Measurements from ENCODE around the gene RNASEL. TPM values are rescaled to one million over a fixed set of nuclear protein-coding genes. Genes with fewer than 3 reads are reported as not detected.

RNASEL gene
- polyA plus RNA-seq, 4 donors: 6.0 to 11.8 (median 10.7) TPM

- peak in 3 of 4 donors; percentile 41 to 69 (median 60) for DNase-seq (ENCODE audit: low read depth in 4 of 4, low spot score in 3 of 4)
Observed at GRCh38 chr1:182601416-182601786, 12.3 kb upstream of the RNASEL start.

DNA sequence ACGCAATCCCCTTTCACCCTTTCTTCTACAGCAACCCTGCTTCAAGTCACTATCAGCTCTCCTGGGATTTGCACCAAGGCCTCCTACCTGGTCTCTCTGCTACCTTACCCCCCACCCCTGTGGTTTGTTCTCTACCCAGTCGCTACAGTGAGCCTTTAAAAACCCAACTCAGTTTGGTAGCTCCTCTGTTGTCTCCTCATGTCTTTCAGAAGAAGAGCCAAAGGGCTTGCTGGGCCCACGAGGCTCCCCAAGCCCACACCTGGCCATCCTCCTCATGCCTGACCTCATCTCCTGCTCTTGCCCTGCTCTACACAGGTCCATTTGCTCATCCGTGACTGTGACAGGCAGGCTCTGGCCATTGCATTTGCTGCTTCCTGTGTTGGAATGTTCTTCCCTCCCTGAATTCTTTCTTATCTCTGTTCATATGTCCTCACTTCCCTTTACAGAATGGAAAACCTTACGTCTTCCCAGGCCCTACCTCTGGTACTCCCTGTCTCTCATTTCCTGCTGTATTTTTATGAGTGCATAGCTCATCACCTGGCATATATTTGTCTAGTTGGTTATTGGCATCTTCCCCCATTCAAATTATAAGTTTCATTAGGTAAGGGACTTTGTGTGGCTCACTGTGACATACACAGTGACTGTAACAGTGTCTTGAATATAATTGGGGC, 11.8 kb upstream of the RNASEL start:
- DNase-seq (ENCODE audit: low read depth in 4 of 4, low spot score in 3 of 4): no peak

DNA sequence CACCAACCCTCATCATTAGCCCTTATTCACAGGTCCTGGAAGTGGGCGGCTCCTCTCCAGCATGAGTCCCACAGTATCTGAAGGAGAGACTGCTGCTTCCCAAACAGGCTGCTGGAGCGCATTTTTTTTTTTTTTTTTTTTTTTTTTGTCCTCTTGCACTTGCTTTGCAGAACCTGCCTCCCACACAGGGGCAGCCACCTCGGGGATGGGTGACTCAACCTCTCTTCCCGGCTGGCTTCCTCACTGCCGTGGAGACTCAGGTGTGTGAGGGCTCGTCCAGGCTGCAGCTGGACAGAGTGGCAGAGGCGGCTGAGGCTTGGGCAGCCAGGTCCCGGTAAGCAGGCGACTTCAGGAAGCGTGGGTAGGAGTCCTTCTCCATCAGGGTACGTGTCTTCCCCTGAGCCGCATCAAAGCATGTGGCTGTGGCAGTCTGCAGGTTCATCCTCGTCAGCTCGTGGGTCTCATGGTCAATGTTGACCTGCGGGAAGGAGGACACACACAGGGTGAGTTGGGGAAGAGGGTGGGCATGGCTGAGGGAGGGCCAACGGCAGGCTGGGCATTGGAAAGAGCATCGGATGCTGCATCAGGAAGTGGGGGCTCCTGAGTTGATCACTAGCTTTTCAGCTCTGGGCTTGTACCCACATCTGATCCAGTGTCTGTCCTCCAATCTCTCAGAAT, 11.1 kb upstream of the RNASEL start:
- no peak for DNase-seq (ENCODE audit: low read depth in 4 of 4, low spot score in 3 of 4)

GRCh38 chr1:182599339-182599738, 10.3 kb upstream of the RNASEL start:
- DNase-seq (ENCODE audit: low read depth in 4 of 4, low spot score in 3 of 4): no peak

GRCh38 chr1:182598296-182598695, 9.2 kb upstream of the RNASEL start:
- no peak for DNase-seq (ENCODE audit: low read depth in 4 of 4, low spot score in 3 of 4)

DNA sequence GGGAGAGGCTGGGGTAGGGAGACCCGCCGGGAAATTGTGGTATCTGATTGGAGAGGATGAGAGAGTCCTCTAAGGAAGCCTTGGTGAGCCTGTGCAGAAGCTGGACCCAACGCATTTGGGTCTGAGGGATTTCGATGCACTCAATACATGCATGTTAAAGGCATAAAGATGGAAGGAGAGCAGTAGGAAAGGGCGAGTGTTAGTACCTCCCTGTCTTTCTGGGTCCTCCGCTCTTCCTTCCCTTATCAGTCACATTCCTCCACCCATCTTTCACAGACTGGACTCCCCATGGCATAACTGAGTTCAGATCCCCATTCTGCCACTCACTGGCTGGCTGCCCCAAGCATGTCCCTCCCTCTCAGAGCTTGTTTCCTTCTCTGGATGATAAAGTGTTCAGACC, 7.9 kb upstream of the RNASEL start:
- DNase-seq (ENCODE audit: low read depth in 4 of 4, low spot score in 3 of 4): no peak

DNA sequence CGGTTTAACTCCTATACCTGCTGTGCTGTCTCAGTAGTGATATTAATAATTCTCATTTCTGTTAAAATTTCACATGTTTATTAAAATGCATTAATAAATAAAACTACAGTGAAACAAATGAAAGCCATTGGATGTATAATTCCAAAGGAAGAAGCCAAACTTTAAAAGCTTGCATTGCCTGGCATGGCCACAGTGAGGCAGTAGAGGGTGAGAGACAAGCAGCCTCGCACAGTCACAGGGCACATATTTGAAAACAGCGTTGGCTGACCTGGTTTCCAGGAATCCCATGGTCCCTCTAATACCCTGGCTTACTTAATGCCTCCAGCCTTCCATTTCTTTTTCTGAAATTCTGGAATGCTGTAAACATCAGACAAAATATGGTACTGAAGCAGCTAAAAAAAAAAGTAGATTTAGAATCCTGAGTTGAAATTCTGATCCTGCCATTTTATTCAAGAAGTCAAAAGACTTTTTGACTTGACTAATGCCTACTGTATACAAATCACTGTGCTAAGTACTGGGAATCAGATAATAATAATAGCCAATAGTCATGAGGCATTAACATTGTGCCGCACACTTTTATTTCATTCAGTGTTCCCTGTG, 6.7 kb upstream of the RNASEL start:
- no peak for DNase-seq (ENCODE audit: low read depth in 4 of 4, low spot score in 3 of 4)

DNA sequence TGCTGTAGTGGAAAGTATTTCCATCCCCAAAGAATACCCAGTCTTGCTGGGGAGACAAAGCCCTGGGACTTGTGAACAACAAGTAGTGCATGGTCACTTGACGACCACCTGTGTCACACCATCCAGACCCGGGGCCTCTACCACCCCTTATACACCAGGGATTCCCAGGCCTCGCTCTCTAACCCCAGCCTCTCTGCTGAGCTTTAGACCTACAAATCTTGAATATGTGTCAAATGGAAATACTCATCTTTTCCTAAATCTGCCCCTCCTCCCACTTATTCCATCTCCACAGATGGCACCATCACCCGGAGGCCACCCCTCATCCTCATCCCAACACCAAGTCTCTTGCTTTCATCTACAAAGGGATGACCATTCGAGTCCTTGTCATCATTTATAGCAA, 875 bp upstream of the RNASEL start:
- no peak for DNase-seq (ENCODE audit: low read depth in 4 of 4, low spot score in 3 of 4)

- DNase-seq (ENCODE audit: low read depth in 4 of 4, low spot score in 3 of 4): no peak
Observed at GRCh38 chr1:182589520-182589919, 464 bp upstream of the RNASEL start.

DNA sequence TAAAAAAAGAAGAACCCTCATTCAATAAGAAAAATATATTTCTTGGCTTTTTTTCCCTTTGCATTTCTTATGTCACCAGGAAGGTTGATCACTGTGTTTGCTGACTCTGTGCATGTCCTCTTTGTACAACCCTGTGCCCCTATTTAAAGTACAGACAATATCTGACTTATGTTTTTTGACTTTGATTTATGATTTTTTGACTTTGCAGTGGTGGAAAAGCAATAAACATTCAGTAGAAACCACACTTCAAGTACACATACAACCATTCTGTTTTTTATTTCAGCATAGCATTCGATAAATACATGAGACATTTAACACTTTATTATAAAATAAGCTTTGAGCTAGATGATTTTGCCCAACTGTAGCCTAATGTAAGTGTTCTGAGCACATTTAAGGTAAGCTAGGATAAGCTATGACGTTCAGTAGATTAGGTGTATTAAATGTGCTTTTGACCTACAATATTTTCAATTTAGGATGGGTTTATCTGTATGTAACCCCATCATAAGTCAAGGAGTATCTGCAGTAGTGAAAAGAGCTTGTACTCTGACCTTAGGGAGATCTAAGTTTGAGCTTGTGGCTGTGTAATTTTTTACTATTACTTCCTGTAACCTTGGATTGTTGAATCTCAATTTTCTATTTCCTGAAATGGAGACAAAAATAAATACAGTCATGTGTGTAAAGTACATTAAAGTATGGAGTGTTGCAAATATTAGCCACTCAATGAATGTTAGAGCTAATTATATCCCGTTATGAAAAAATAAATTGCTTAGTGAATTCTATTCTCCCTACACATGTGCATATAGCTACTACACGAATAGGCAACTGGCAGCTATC, 1.2 kb downstream of the RNASEL start:
- no peak for DNase-seq (ENCODE audit: low read depth in 4 of 4, low spot score in 3 of 4)

DNA sequence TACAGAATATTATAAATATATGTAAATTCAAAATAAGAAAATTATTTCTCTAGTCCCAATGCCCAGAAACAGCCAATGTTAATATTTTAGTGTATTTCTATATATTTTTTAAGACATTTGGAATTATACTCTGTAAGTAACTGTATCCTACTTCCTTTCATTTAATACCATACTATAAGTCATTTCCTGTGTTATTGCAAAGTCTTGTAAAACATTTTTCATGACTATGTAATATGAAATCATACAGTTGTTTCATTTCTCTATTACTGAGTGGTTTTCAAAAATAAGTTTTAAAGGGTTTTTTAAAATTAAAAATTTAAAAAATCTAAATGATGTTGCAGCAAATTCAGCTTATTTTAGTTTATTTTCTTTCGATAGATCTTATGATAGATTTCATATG, 2.0 kb downstream of the RNASEL start:
- DNase-seq (ENCODE audit: low read depth in 4 of 4, low spot score in 3 of 4): no peak

DNA sequence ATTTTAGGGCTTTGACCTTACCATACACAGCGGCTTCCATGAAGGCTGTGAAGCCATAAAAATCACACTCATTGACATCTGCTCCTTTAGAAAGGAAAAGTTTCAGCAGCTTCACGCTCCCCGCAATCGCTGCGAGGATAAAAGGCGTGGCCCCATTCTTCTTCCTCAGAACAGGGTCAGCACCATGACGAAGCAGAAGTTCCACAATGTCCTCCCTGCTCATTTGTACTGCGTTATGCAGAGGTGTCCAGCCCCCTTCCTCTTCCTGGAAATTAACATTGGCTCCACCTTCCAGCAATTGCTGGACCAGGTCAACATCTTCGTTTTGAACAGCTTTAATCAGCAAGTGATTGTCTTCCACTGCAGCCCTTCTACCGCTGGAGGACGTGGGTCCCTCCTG, 2.7 kb downstream of the RNASEL start:
- DNase-seq (ENCODE audit: low read depth in 4 of 4, low spot score in 3 of 4): no peak

DNA sequence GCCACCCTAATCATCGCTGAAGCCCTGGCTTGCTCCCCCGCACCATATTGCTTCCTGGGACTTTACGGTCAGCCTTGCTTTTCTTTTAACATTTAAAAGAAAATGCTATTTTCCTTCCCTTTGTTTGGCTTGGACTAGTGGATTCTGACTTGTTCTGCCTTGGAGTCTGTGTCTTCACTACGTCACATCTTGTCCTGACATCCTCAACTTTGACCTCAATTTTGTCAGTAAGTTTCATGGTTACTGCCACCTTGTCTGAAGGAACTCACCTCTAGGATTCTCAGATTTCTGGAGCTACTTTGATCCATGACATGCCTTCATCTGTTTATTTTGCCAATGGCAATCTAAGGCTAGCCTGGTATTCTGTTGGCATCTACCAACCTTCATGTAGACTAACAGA, 4.3 kb downstream of the RNASEL start:
- DNase-seq (ENCODE audit: low read depth in 4 of 4, low spot score in 3 of 4): no peak

DNA sequence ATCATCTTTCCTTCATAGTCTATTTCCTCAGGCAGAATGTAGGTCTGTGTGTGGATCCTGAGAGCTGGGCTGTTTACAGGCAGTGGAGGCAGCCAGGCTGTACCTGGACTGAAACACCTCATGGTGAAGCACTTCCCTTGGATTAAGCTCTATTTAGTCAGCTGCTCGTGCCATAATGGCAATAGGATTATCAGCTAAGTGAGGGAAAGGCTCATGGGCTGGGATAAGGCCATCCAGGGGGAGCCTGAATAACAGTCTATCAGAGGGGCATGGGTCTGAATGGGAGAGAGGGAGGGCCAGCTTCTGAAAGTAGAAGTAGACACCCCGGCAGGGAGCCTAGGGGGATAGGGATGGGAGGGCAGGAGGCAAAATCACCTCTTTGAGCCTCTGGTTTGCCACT, 8.3 kb downstream of the RNASEL start:
- DNase-seq (ENCODE audit: low read depth in 4 of 4, low spot score in 3 of 4): no peak

DNA sequence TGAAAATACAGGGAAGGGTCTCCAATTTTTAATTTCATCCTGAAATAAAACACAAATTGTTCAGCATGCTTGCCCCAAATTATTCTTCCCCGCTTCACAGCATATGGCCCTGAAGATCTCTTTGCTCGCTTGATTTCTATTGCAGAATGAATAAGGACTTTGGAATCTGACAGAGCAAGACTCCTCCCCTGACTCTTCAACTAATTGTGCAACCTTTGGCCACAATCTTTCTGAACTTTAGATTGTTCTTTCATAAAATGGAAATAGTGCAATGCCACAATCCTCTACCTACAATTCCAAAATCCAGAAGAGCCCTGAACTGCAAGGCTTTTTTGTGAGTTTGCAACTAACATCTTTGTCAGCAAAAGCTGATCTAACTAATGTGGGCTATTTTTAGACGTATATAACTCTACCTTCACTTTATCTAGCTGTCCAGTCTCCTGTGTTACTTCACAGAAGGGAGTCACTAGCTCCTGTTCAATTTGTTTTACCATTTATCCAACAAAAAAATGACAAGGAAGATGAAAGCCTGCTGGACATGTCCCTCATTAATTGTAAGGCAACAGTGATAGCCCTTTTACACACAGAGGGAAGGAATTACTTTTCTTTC, 13.4 kb downstream of the RNASEL start:
- DNase-seq (ENCODE audit: low read depth in 4 of 4, low spot score in 3 of 4): no peak

DNA sequence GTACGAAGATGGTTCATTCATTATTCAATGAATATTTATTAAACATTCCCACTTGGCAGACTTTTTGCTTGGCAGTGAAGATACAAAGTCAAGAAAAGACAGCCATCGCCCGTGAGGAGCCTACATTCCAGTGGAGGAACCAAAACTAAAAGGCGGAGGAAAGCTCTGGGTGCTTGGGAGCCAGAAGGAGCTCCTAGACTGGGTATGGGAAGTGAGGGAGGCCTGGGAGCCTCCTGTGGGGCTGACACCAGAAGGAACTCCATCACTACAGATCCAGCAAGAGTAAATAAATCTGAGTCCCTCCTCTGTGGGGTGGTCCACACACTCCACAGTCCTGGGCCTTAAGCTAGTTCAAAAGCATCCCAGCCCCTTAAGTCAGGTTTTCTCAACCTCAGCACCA, 14.9 kb downstream of the RNASEL start:
- no peak for DNase-seq (ENCODE audit: low read depth in 4 of 4, low spot score in 3 of 4)

DNA sequence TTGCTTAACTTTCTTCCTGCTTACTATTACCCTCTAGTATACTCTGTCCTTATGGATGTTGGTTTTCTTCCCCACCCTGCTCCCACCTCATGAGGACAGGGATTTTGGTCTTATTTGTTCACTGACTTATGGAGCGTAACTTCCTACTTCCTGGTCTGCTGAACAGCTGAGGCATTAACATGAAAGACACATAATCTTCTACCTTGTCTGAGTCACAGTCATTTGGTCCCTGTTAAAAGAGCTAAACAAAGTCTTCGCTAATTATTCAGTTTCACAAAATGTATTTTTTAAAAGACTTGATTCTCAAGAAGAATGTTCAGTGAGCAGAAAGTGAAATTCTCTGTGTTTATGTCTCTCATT, 18.5 kb downstream of the RNASEL start:
- no peak for DNase-seq (ENCODE audit: low read depth in 4 of 4, low spot score in 3 of 4)

DNA sequence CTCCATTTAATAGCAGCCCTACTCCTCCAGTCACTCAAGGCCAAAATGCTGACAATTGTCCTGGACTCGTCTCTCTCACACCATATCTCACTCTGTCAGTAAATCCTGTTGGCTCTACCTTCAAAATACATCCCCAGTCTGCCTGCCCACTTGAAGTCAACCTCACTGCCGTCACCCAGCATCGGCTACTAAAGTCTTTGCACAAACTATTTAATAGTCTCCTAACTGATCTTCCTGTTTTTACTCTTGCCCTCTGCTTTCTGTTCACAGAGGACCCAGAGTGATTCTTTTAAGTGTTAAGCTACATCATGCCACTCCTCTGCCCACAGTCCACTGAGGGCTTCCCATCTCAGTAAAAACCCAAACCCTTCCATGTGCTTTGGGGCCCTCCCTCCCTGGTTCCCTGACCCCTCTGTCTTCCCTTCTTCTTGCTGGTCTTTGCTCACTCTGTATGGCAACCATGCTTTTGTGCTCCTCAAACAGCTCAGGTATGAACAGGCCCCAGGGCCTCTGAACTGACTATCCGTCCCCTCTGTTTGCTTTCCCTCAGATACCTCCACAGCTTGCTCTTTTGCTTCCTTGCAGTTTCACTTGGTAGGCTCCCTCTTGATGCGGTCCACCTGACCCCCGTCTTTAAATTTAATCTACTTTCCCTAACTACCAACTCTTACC, 19.0 kb downstream of the RNASEL start:
- DNase-seq (ENCODE audit: low read depth in 4 of 4, low spot score in 3 of 4): no peak

DNA sequence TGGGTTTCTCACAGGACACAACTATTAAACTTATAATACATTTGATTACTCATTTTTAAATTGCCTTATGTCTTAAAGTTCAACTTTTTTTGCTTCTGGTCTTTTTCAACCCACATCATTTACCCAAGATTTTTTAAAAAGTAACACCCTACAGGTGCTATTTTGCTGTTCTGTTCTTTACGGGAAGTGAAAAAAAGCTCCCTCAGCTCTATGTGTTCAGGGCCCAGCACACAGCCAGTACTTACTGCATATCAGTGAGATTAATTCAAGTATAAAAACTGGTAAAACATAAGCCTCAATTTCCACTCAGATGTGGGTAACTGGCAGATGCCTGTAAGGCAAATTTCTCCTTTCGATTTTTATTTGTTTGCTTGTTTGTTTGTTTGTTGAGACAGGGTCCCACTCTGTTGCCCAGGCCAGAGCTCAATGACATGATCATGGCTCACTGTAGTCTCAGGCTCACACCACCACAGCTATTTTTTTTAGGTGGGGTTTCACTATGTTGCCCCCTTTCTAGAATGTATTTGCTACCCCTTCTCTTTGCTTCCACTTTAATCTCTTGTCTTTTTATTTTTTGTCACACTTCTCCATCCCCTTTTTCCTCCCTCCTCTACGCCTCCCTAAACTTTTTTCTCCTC, 20.3 kb downstream of the RNASEL start:
- no peak for DNase-seq (ENCODE audit: low read depth in 4 of 4, low spot score in 3 of 4)

DNA sequence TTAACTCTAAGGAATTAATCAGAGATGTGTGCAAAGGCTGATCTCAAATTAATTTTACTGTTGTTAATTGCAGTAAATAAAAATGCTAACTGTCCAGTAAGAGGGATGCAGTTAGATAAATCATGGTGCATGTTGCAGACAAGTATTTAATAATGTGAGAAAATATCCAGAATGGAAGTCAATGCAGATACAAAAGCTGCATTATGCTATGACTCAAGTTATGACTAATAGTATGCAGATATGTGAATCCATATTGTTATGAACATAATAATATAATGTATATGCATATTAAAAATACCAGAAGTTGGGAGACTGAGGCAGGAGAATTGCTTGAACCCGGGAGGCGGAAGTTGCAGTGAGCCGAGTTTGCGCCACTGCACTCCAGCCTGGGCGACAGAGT, 21.4 kb downstream of the RNASEL start:
- DNase-seq (ENCODE audit: low read depth in 4 of 4, low spot score in 3 of 4): no peak
